Measurements from ENCODE around the gene NSMF. TPM values are rescaled to one million over a fixed set of nuclear protein-coding genes. Genes with fewer than 3 reads are reported as not detected.

Gene NSMF
- total and polyA plus RNA-seq, 8 donors: 29.5 to 46.5 (median 36.3) TPM

- no peaks in the 10 kb centered on the region for H3K9me3 ChIP-seq
- intact Hi-C loops (cut with DNase I): no loop called here
- no peak overlapping the region for H3K4me3 ChIP-seq
- no peak overlapping the region for H3K27ac ChIP-seq
- peaks cover 0 to 22% of the 10 kb centered on the region in 2 donors for H3K27me3 ChIP-seq
- peak in 1 of 4 donors; percentile 71 for DNase-seq
- peaks cover 5 to 10% of the 10 kb centered on the region in 2 donors for H3K4me1 ChIP-seq
- no peaks in the 10 kb centered on the region for H3K36me3 ChIP-seq
- no peak for ATAC-seq
- no peak for TF ChIP-seq CTCF (IDR thresholded peaks at IDR 0.05)
Observed at GRCh38 chr9:137436761-137437600, 22.2 kb downstream of the NSMF start.

- Histone ChIP-seq H3K4me1 (peaks cover under 1 to 5% of the 10 kb centered on the region in 2 donors), H3K36me3 (no peaks in the 10 kb centered on the region), H3K27me3 (peaks cover 0 to 14% of the 10 kb centered on the region in 2 donors), H3K9me3 (no peaks in the 10 kb centered on the region), H3K4me3 (no peak overlapping the region), H3K27ac (no peak overlapping the region)
- DNase-seq (peak in 2 of 4 donors; percentile 77 to 91), ATAC-seq (peak; percentile 96)
- no peak for TF ChIP-seq CTCF (IDR thresholded peaks at IDR 0.05)
- intact Hi-C loops (cut with DNase I): no loop called here
Observed at GRCh38 chr9:137435980-137436760, 23.0 kb downstream of the NSMF start.

- DNase-seq: peak in 1 of 4 donors; percentile 66
- Histone ChIP-seq H3K27me3 (peaks cover 0 to 12% of the 10 kb centered on the region in 2 donors), H3K4me3 (no peak overlapping the region), H3K9me3 (no peaks in the 10 kb centered on the region), H3K36me3 (no peaks in the 10 kb centered on the region), H3K27ac (no peak overlapping the region), H3K4me1 (peaks cover 0 to 5% of the 10 kb centered on the region in 2 donors)
- intact Hi-C loops (cut with DNase I): no loop called here
- no peak for TF ChIP-seq CTCF (IDR thresholded peaks at IDR 0.05)
- ATAC-seq: no peak
Observed at GRCh38 chr9:137435381-137435891, 23.7 kb downstream of the NSMF start.

- H3K27me3 ChIP-seq: peaks cover 0 to 12% of the 10 kb centered on the region in 2 donors
- no peak for TF ChIP-seq CTCF (IDR thresholded peaks at IDR 0.05)
- H3K36me3 ChIP-seq: no peaks in the 10 kb centered on the region
- H3K4me3 ChIP-seq: no peak overlapping the region
- peaks cover 0 to 5% of the 10 kb centered on the region in 2 donors for H3K4me1 ChIP-seq
- H3K27ac ChIP-seq: no peak overlapping the region
- no peaks in the 10 kb centered on the region for H3K9me3 ChIP-seq
- intact Hi-C loops (cut with DNase I): no loop called here
- DNase-seq (peak in 1 of 4 donors; percentile 78), ATAC-seq (no peak)
Observed at GRCh38 chr9:137434498-137435380, 24.4 kb downstream of the NSMF start.
